NCI-H2196 treated with DMSO at 0.1 percent for 48 hours (cell line): ENCODE measurements around the gene STIM1.
"Not testable (repeated sequence)": the region's sequence is repeated elsewhere in the genome, so short reads cannot be mapped to it uniquely, and the experiment has no call there.

Experiments
- DNase-seq: peaks from one replicate; lab custom pipeline; 2025; ENCODE audit not compliant: unreplicated experiment; lab: John Stamatoyannopoulos, UW

The STIM1 gene

GRCh38 chr11:3971756-3972404 lies 116.4 kb downstream of the STIM1 start:
- no peak for DNase-seq

DNA sequence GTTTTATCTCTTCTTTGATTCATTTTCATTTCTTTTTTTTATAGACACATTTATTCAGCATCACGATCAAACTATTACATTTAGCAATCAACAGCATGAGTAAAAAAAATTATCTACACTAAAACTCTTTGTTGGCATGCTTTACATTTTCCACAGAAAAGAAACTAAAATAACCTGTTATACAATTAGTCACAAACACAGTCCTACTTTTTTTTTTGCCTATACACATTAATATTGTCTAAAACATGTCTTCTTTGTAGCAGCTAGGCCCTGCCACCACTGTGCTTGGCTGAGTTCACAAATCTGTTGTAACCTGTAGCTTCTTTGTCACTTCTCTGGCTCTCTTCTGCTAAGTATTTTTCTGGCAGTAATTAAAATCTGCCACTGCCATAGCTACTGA lies 117.0 kb downstream of the STIM1 start:
- no peak for DNase-seq

GRCh38 chr11:3977078-3977477 lies 121.6 kb downstream of the STIM1 start:
- no peak for DNase-seq

GRCh38 chr11:3981084-3981633 lies 125.7 kb downstream of the STIM1 start:
- no peak for DNase-seq

DNA sequence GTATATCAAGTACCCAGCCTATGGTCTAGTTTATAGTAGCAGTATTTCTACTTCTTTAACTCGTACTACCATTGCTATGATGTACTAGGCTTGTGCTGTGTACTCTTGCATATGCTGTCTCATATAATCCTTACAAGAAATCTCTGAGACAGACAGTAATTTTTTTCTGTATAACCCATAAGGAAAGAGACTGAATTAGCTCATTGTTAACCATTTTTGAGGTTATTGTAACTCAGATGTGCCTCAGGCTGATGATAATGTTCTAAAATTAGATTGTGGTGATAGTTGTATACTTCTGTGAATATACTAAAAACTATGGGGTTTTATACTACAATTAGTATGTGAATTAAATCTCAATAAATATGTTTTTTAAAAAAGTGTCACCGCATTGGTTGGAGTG lies 127.0 kb downstream of the STIM1 start:
- DNase-seq, result no peak

GRCh38 chr11:3983101-3983500 lies 127.6 kb downstream of the STIM1 start:
- no peak for DNase-seq

- no peak for DNase-seq
Measured at GRCh38 chr11:3984896-3985295, 129.4 kb downstream of the STIM1 start.

DNA sequence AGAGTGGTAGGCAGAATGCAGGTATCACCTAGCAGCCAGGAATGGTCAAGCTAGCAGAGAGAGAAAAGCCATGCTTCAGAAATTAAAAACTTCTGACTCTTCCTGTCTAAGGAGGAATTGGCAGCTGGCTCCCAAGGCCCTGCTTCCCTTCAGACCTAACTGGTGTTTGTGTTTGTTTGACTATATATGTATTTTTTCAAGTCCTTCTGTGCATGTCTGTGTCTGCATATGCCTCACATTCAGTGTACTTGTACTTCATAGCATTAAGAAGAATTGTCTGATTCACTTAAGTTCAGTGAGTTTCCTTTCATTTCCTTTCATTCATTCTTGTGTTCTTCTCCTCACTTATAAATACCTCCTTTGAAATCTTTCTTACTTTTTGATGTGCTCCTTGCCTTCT lies 130.2 kb downstream of the STIM1 start:
- DNase-seq, result no peak

DNA sequence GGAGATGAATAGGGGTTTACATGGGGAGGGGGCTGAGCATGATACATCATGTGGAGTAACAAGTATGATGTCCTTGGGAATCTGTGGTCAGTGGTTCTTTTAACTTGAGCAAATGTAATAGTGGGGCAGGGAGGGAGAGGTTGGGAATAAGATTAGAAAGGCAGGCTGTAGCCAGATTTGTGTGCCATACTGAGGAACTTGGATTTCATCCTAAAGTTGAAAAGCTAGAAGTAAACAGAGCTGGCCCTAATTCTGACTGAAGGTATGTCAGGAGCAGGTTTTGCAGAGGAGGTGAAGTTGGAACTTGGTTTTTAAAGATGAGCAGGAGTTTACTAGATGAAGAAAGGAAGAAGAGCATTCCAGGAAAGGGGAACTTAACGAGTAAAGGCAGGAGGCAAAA lies 130.8 kb downstream of the STIM1 start:
- DNase-seq, result no peak

DNA sequence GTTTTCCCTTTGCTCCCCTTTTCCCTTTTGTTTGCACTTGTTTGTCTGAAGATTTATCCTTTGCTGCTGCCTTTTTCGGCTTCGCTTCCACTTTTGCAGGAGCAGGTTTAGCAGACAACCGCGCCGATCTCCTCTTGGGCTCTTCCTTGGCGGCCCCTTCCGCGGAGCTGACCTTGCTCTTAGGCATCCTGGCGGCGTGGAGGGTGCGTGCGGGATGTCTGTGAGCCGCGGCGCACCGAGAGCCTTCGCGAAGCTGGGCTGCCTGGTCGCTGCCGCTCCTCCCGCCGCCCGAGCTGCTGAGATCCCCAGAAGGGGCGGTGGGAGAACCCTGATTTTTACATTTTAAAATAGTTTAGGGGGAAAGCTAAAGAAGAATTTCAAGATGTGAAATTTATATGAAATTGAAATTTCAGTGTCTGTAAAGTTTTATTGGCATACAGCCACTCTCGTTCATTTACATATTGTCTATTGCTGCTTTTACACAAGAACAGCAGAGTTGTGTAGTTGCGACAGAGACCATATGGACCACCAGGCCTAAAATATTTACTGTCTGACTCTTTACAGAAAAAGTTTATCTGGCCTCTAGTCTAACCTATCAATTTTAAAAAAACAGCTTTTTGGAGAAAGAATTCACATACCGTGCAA lies 133.9 kb downstream of the STIM1 start:
- DNase-seq, result no peak

- DNase-seq, result no peak
Measured at GRCh38 chr11:3989921-3990290, 134.4 kb downstream of the STIM1 start.

- DNase-seq, result no peak
Measured at GRCh38 chr11:3990406-3990805, 134.9 kb downstream of the STIM1 start.

- DNase-seq, result no peak
Measured at GRCh38 chr11:3992964-3993363, 137.5 kb downstream of the STIM1 start.

- DNase-seq, result no peak
Measured at GRCh38 chr11:3994030-3994640, 138.7 kb downstream of the STIM1 start.

DNA sequence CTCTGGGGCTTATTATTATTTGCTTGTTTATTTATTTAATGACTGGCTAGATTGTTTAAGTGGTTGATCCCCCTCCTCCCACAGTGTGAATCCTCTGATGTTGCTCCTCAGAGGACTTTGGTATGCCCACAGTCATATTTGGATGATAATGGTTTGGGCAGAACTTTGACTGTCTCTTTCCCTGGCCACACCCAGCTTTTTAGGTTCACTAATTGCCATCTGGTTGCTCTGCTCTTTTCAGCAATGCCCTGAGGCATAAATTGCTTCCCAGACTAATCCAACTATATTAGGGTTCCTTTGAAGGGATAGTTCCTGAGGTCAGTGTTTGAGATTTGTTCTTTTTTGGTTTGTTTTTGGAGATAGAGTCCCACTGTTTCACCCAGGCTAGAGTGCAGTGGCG lies 139.8 kb downstream of the STIM1 start:
- DNase-seq, result no peak

GRCh38 chr11:3995949-3996554 lies 140.6 kb downstream of the STIM1 start:
- DNase-seq, result no peak

- no peak for DNase-seq
Measured at GRCh38 chr11:3996651-3997050, 141.2 kb downstream of the STIM1 start.

- DNase-seq, result not testable (repeated sequence)
Measured at GRCh38 chr11:4004753-4005152, 149.3 kb downstream of the STIM1 start.

DNA sequence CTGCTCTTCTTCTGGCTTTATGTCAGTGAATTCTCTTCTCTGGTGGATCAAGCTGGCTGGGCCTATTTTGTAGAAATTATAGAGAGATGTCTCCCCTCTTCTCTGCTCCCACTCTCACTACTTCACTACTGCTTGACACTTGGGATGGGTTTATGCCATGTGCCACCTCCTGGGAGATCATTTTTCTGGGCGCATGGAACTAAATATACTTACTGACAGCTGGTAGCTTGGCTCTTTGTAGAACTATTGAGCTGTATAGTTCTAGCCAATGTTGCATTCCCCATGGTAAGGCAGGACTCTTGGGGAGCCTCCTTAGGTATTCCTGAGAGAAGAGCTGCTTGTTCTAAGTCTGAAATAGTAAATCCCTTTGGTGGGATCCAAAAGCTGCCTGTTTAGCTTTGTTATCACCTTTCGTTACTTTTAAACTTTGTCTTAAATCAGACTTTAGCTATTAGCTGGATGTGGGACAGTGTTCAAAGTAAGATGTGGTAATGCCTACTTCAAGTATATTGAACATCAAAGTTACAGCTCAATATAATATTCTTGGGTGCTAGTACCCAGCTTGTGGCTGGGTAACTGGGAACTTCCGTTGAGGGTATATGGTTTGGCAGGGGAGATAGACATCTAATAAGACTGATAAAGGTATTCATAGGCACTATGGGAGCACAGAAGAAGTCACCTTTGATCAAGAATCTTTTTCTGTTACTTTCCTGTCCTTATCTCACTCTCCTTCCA lies 151.6 kb downstream of the STIM1 start:
- no peak for DNase-seq

DNA sequence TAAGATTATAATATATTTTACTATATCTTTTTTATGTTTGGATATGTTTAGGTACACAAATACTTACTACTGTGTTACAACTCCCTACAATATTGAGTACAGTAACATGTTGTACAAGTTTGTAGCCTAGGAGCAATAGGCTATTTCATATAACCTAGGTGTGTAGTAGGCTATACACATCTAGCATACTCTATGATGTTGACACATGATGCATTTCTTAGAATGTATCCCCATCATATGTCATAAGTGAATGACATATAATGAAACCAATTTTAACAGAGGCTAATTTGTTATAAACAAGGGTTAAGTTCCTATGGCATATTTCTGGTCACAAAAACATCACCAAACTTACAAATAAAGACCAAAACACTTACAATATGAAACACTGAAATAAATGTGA lies 152.7 kb downstream of the STIM1 start:
- DNase-seq, result no peak

DNA sequence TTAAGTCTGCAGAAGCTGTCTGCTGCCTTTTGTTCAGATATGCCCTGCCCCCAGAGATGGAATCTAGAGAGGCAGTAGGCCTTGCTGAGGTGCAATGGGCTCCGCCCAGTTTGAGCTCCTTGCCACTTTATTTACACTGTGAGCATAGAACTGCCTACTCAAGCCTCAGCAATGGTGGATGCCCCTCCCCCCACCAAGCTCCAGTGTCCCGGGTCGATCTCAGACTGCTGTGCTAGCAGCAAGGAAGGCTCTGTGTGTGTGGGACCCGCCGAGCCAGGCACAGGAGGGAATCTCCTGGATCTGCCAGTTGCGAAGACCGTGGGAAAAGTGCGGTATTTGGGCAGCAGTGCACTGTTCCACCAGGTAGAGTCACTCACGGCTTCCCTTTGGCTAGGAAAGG lies 161.1 kb downstream of the STIM1 start:
- DNase-seq, result not testable (repeated sequence)
